ENCODE data around the gene DHX30.

DHX30 gene

GRCh38 chr3:47772047-47772446, 30.9 kb upstream of the DHX30 start:
- DNase-seq (ENCODE audit: low read depth, low spot score): no peak
- TF ChIP-seq, protein P1, sequence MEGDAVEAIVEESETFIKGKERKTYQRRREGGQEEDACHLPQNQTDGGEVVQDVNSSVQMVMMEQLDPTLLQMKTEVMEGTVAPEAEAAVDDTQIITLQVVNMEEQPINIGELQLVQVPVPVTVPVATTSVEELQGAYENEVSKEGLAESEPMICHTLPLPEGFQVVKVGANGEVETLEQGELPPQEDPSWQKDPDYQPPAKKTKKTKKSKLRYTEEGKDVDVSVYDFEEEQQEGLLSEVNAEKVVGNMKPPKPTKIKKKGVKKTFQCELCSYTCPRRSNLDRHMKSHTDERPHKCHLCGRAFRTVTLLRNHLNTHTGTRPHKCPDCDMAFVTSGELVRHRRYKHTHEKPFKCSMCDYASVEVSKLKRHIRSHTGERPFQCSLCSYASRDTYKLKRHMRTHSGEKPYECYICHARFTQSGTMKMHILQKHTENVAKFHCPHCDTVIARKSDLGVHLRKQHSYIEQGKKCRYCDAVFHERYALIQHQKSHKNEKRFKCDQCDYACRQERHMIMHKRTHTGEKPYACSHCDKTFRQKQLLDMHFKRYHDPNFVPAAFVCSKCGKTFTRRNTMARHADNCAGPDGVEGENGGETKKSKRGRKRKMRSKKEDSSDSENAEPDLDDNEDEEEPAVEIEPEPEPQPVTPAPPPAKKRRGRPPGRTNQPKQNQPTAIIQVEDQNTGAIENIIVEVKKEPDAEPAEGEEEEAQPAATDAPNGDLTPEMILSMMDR (IDR thresholded peaks at IDR 0.05; ENCODE audit: insufficient read depth, low read length, missing control alignments): no peak
- POLR2A ChIA-PET: no interaction called here
- CTCF ChIA-PET: interaction anchor here (1.3 to 1.5 kb wide), 2 partner anchors 9 to 250 kb away, joined by 3 read pairs; no protein-coding TSS in a partner anchor
- no peak overlapping the region for H3K4me3 ChIP-seq (ENCODE audit: low read depth, low read length)

DNA sequence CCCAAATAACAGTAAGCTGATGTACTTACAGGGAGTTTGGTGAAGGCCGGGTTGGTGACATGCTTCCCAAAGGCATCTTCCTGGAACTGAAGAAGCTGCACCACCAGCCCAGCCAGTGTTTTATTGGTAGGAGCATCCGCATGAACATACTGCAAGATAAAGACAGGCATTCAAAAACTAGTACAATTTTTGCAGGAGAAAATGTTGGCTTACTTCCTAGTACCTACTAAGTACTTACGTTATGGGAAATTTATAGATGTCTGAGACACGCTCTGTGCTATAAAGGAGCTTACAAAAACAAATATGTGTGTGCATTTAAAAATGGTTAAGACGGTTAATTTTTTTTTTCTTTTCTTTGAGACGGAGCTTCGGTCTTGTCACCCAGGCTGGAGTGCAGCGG, 30.1 kb upstream of the DHX30 start:
- no peak overlapping the region for H3K4me3 ChIP-seq (ENCODE audit: low read depth, low read length)
- ChIA-PET CTCF (interaction anchor here (1.3 to 1.5 kb wide), 2 partner anchors 8 to 251 kb away, joined by 3 read pairs; no protein-coding TSS in a partner anchor), POLR2A (no interaction called here)
- TF ChIP-seq, protein P1 (IDR thresholded peaks at IDR 0.05; ENCODE audit: insufficient read depth, low read length, missing control alignments): no peak
- no peak for DNase-seq (ENCODE audit: low read depth, low spot score)

DNA sequence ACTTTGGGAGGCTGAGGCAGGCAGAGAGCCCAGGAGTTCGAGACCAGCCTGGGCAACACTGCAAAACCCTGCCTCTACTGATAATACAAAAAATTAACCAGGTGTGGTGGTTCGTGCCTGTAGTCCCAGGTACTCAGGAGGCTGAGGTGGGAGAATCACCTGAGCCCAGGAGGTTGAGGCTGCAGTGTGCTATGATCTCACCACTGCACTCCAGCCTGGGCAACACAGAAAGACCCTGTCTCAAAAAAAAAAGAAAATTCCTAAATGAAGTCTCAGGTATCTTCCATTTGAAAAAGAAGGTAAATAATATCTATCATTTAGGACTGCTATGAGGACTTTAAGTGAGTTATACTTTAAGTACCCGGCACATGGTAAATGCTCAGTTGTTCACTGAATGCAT, 24.2 kb upstream of the DHX30 start:
- TF ChIP-seq, protein P1 (IDR thresholded peaks at IDR 0.05; ENCODE audit: insufficient read depth, low read length, missing control alignments): no peak
- no peak overlapping the region for H3K4me3 ChIP-seq (ENCODE audit: low read depth, low read length)
- no peak for DNase-seq (ENCODE audit: low read depth, low spot score)
- ChIA-PET POLR2A (no interaction called here), CTCF (interaction anchor here (1.3 kb wide), 1 partner anchor 256 kb away, joined by 8 read pairs; no protein-coding TSS in a partner anchor)

DNA sequence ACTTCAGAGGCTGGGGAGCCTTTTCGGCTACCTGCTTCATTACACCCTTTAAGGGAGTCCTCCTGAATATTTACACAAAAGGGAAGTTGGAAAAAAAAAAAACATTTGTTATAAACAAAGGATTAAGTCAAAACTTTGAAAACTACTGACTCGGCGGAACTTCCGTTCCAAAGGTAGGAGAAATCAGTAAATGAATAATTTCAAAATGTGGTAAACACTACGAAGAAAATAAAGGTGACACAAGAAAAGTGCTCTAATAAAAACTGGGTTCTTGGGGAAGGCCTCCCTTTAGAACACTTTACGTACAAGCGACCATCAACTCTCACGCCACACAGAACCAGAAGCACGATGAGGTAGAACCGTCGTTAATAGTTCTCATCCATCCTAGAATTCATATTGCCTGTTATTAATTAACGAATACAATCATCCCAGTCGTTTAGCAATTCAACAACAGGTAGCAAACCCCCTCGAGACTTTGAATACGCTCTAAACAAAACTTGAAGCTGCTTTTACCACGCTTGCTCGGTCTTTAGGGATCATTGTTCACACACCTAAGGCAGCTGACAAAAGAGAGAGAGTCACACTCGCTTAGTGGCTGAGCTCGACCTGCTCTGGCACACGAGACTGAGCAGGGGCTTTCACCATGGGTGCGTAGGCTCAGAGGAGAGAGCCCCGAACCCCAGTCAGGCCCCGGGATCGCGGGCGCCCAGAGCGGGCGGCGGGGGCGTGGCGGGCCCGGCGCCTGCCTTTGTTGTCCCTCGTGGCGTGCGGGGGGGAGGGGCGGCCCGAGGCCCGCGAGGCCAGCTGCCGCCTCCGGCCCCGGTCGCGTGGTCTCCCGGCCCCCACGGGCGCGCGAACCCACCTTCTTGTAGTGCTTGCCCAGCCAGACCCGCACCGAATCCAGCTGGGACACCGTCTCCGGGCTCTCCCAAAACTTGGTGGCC, 21.9 kb upstream of the DHX30 start:
- H3K4me3 ChIP-seq (ENCODE audit: low read depth, low read length): peak overlapping the region; percentile 91
- ChIA-PET CTCF (interaction anchor here (0.7 to 1.5 kb wide), 4 partner anchors 8 to 267 kb away, joined by 3 to 5 read pairs (median 3); partner anchors contain the start of gene ELP6), POLR2A (no interaction called here)
- TF ChIP-seq, protein P1 (IDR thresholded peaks at IDR 0.05; ENCODE audit: insufficient read depth, low read length, missing control alignments): no peak
- DNase-seq (ENCODE audit: low read depth, low spot score): no peak

DNA sequence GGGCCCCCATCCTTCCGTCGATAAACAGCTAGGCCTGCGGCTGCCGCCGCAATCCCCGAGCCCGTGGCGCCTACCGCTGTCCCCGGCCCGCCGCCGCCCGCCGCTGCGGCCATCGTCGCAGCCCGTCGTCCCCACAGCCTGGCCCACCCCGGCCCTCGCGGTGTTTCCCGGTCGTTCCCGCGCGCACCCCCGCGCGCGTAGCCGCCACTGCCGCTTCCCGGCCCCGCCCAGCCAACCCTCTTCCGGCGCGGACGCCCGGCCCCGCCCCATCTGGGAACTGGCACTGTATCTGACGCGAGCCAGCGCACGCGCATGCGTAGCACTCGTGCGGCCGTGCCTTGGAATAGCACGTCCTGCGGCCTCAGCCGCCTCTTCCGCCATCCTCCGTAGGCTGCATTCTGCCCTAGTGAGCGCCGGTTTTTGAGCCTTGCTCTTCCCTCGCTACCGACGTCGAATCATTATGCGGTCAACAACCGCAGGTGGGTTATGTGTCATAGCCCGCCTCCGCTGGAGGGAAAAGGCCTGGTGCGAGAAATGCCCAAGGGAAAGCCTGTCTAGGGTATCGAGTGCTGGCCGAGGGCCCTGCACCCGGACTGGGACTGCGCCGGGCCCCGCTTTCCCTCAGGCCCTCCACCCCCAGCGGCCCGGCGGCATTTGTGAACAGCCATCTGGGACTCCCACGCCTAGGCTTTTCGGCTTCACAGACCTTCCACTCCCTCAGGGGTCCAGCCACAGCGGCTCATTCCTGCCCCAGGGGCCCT, 21.1 kb upstream of the DHX30 start, which contains the start of gene SMARCC1:
Gene SMARCC1 (minus strand): TSS at position 209 of the 761 bp plus-strand sequence. CDS start 96 bp downstream, at position 113.
- H3K4me3 ChIP-seq (ENCODE audit: low read depth, low read length): peak within 1 kb of the TSS; percentile 91
- ChIA-PET POLR2A (no interaction called here), CTCF (interaction anchor here (1.3 to 1.4 kb wide), 2 partner anchors 9 to 259 kb away, joined by 3 read pairs; no protein-coding TSS in a partner anchor)
- TF ChIP-seq, protein P1 (IDR thresholded peaks at IDR 0.05; ENCODE audit: insufficient read depth, low read length, missing control alignments): no peak
- peak; percentile 75 for DNase-seq (ENCODE audit: low read depth, low spot score)
